Thyroid gland (tissue), 4 donors: ENCODE measurements around the gene MYL10.

Experiments
- POLR2A ChIP-seq, 2 donors: fragments of 450-650 bp; IDR thresholded peaks; one replicate each; pipeline ENCODE4 v1.6.1; 2017; ENCODE audit warnings: antibody characterized with exemption in 2 of 2, mild to moderate bottlenecking in 2 of 2, moderate library complexity in 1 of 2
- TF ChIP-seq, protein P1 (sequence below), 6 experiments: fragments of 200-600 bp in 3 of 6; fragments of 450-650 bp in 3 of 6; sonication (generic) in 3 of 6; IDR thresholded peaks; one replicate each; pipeline ENCODE4 v1.5.1; 2016 to 2019; ENCODE audit warnings: antibody characterized with exemption in 6 of 6, mild to moderate bottlenecking in 2 of 6, inconsistent platforms in 1 of 6, moderate library complexity in 1 of 6

DNA sequence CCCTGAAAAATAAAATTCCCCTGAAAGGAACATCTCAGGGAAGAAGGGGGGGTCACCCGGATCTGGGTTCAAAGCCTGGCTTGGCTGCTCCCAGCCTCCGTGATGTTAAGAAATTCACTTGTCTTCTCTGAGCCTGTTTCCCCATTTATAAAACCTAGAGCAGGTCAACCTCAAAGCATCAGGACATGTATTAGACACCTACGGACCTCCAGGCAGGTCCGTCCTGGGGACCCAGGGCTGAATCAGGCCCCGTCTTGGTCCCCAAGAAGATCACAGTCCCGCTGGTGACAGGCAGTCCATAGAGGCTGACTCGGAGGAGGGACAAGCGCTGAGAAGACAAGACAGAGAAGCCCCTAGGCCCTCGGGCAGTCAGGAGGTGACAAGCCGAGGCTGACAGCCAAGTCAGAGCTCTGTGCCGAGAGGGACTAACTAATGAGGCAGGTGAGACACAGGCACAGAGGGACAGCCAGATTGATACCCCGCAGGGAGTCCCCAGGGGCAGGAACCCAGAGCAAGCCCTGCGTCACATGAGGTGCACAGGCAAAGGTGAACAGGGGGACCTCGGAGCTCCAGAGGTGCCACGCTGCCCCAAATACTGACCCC lies 2.9 kb downstream of the MYL10 start:
- no peak for TF ChIP-seq POLR2A (IDR thresholded peaks at IDR 0.05)
- TF ChIP-seq, protein P1, sequence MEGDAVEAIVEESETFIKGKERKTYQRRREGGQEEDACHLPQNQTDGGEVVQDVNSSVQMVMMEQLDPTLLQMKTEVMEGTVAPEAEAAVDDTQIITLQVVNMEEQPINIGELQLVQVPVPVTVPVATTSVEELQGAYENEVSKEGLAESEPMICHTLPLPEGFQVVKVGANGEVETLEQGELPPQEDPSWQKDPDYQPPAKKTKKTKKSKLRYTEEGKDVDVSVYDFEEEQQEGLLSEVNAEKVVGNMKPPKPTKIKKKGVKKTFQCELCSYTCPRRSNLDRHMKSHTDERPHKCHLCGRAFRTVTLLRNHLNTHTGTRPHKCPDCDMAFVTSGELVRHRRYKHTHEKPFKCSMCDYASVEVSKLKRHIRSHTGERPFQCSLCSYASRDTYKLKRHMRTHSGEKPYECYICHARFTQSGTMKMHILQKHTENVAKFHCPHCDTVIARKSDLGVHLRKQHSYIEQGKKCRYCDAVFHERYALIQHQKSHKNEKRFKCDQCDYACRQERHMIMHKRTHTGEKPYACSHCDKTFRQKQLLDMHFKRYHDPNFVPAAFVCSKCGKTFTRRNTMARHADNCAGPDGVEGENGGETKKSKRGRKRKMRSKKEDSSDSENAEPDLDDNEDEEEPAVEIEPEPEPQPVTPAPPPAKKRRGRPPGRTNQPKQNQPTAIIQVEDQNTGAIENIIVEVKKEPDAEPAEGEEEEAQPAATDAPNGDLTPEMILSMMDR (IDR thresholded peaks at IDR 0.05) = no peak
